Small intestine (tissue), 7 donors: ENCODE measurements around the gene ADAMTS2. TPM values are rescaled to one million over a fixed set of nuclear protein-coding genes. Genes with fewer than 3 reads are reported as not detected.

ENCODE experiments used
- DNase-seq, 2 donors: peaks; one replicate each; pipeline versions ENCODE4 v3.0.0 to v3.0.0-alpha.2; 2013
- FAIRE-seq: peaks from 2 replicates; lab custom pipeline; 2012; peaks lifted over from hg19 to GRCh38; lab: Jason Lieb, UNC
- H3K27ac ChIP-seq, 3 donors: one replicate each; pipeline ENCODE4 v1.5.1; 2013; ENCODE audit warnings: low read length in 2 of 3, mild to moderate bottlenecking in 2 of 3, control low read depth in 1 of 3, inconsistent platforms in 1 of 3, low read depth in 1 of 3, moderate library complexity in 1 of 3
- H3K27me3 ChIP-seq, 3 donors: one replicate each; pipeline ENCODE4 v1.6.1; 2013; ENCODE audit warnings: low read length in 3 of 3, inconsistent platforms in 1 of 3; ENCODE audit not compliant: control insufficient read depth in 3 of 3, insufficient read depth in 3 of 3
- H3K36me3 ChIP-seq, 3 donors: one replicate each; pipeline ENCODE4 v1.6.1; 2013; ENCODE audit warnings: low read length in 3 of 3, inconsistent platforms in 1 of 3, low read depth in 1 of 3, mild to moderate bottlenecking in 1 of 3, moderate library complexity in 1 of 3; ENCODE audit not compliant: control insufficient read depth in 3 of 3, insufficient read depth in 2 of 3
- H3K4me1 ChIP-seq, 3 donors: one replicate each; pipeline ENCODE4 v1.6.1; 2013; ENCODE audit warnings: low read length in 2 of 3, inconsistent platforms in 1 of 3, low read depth in 1 of 3, mild to moderate bottlenecking in 1 of 3, moderate library complexity in 1 of 3; ENCODE audit not compliant: control insufficient read depth in 3 of 3, insufficient read depth in 2 of 3
- H3K4me3 ChIP-seq, 3 donors: one replicate each; pipeline ENCODE4 v1.5.1; 2013; ENCODE audit warnings: low read length in 3 of 3, control low read depth in 1 of 3, inconsistent platforms in 1 of 3, low read depth in 1 of 3, mild to moderate bottlenecking in 1 of 3, moderate library complexity in 1 of 3
- H3K9me3 ChIP-seq, 2 donors: one replicate each; pipeline ENCODE4 v1.6.1; 2013; ENCODE audit warnings: low read depth in 1 of 2, low read length in 1 of 2; ENCODE audit not compliant: control insufficient read depth in 2 of 2, insufficient read depth in 1 of 2
- WGBS, 3 donors: extraction: QIAGEN DNeasy Blood & Tissue Kit; methylation state at CpG; one replicate each; pipeline ENCODE4 v1.1.7; 2013; 5-methylcytosine and 5-hydroxymethylcytosine counted together
- polyA plus RNA-seq, 4 donors: library from polyadenylated mRNA; stranded (reverse) in 3 of 4; unstranded in 1 of 4; fragments of 200-250 nt in 3 of 4; fragments of 120-200 nt in 1 of 4; gene quantifications; one replicate each; pipeline versions ENCODE4 v1.2.1 to v1.2.3, GENCODE V29; 2013
- donor health status: healthy with polysubstance abuse.
- donor health status: control.
- donor health status: control.
- donor health status: Bipolar disorder and iron deficiency.
- donor health status: healthy.

The ADAMTS2 gene
- polyA plus RNA-seq, 4 donors: 0.22 to 6.3 (median 2.4) TPM

DNA sequence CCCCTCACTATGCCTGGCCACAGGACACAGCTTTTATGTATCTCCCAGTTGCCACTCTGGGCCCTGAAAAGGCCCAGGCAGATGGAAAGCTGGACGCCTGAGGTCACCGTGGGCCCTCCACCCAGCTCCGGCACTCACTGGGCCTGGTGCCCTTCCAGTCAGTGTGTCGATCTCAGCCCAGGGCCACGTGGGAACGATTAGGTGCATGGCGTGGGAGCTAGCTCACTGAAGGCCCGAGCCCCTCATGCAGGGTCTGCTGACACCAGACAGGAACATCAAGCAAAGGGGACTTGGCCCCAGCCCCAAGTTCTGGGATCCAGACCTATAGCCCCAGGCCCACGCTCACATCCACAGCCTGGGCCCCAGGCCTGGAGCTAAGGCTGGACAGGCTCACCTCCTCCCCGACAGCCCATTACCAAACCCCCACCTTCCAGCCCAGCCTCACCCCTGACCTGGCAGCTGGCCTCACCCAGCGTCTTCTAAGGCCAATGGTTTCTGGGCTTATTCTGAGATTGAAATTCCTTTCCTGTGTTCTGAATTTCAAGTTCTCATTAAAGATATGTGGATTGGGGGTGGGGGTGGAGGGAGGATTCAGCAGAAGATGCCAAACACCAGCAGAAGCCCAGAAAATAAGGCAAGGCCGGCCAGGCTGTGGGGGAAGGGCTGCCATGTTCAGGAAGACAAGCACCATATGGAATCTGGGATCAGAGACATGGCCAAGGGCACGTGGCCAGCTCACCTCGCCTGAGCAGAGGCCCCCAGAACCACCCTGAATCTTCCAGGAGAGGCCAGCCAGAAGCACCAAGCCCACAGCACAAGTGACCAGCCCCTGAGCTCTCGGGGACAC is 74.5 kb downstream of the ADAMTS2 start:
- Histone ChIP-seq H3K4me1 (peaks cover 0 to 7% (median 0%) of the 10 kb centered on the region in 3 donors), H3K9me3 (no peaks in the 10 kb centered on the region), H3K27me3 (no peaks in the 10 kb centered on the region), H3K27ac (peak overlapping the region in 1 of 3 donors; percentile 29), H3K36me3 (peaks cover 0 to 4% (median 0%) of the 10 kb centered on the region in 3 donors), H3K4me3 (no peak overlapping the region)
- DNase-seq: no peak
- whole genome bisulfite sequencing, 3 donors: 67 to 71% (median 68%) methylated on average over 15 of the region's 15 CpGs
- FAIRE-seq: no peak

DNA sequence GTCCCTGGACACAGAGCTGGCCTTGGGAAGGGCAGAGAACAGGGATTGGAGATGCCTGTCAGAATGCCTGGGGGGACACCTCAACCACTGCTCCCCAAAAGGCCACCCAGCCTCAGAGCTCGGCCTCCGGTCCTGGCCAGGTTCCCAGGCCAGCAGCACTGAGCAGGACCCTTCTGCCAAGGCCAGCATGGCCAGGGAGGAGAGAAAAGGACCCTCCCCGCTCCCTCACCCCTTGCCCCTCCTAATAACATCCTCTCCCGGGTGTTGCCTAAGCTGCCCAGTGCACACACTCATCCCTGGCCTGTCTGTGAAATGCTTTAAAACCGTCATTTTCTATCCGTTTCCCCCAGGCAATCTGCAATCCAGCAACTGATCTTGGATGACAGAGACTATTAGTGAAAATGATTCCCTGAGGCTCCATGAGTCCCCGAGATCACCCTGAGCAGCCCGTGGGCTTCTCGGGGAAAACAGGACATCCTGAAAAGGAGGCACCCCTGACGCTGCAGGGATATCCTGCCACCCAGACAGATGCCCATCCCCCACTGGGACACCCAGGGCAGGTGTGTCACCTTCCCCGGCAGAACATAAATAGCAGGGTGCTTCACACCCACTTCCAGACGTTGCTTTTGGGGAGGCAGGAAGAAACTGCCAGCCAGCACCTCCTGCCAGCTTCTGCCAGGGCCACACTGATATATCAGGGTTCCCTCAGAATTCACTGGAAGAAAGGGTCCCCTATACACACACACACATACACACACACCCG is 75.3 kb downstream of the ADAMTS2 start:
- DNase-seq: no peak
- peak overlapping the region in 1 of 3 donors; percentile 29 for H3K27ac ChIP-seq
- no peak for FAIRE-seq
- no peaks in the 10 kb centered on the region for H3K27me3 ChIP-seq
- H3K36me3 ChIP-seq: peaks cover 0 to 4% (median 0%) of the 10 kb centered on the region in 3 donors
- H3K4me1 ChIP-seq: peaks cover 0 to 8% (median 0%) of the 10 kb centered on the region in 3 donors
- H3K9me3 ChIP-seq: no peaks in the 10 kb centered on the region
- no peak overlapping the region for H3K4me3 ChIP-seq
- WGBS, 3 donors: 62 to 75% (median 74%) methylated on average over 12 to 13 of the region's 13 CpGs

DNA sequence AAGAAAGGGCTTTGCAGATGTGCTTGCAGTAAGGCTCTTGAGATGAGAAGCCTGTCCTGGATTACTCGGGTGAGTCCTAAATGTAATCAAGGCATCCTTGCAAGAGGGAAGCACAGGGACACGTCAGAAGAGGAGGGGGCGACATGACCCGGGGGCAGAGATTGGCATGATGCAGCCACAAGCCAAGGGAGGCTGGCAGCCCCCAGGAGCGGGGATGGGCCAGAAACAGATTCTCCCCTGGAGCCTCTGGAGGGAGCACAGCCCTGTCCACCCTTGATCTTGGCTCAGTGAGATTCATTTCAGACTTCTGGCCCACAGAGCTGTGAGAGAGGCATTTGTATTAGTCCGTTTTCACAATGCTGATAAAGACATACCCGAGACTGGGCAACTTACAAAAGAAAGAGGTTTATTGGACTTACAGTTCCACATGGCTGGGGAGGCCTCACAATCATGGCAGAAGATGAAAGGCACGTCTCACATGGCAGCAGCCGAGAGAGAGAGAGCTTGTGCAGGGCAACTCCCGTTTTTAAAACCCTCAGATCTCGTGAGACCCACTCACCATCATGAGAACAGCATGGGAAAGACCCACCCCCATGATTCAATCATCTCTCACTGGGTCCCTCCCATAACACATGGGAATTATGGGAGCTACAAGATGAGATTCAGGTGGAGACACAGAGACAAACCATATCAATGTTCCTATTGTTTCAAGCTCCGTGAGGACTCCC is 76.1 kb downstream of the ADAMTS2 start:
- 71 to 80% (median 72%) methylated on average over 12 of the region's 12 CpGs for WGBS, 3 donors
- Histone ChIP-seq H3K36me3 (peaks cover 0 to 4% (median 0%) of the 10 kb centered on the region in 3 donors), H3K27me3 (no peaks in the 10 kb centered on the region), H3K4me3 (no peak overlapping the region), H3K4me1 (peaks cover 0 to 8% (median 0%) of the 10 kb centered on the region in 3 donors), H3K27ac (no peak overlapping the region), H3K9me3 (no peaks in the 10 kb centered on the region)
- FAIRE-seq (no peak), DNase-seq (no peak)

DNA sequence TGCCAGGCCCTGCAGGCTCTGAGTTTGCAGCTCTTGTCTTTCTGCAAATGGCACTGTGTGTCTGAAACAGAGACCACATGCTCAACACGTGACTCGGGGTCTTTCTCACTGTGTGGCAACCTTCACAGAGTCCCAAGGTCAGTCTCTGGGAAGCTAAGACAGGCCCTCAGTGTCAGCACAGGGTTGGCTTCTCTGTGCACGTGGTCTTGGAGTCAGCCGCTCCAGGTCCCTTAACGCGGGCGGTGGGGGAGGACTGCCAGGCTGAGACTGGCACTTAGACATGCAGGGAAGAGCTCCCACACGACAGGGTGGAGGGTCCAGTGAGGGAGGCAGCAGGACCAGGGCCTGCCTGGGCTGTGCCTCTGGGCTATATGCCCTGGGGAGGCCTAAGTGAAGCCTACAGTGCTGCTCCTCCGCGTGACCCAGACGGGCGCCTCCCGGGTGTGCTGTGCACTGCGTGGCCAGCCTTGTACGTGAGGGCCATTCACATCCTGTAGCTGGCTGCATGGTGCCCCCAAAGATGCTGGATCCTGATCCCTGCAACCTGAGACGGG is 76.8 kb downstream of the ADAMTS2 start:
- Histone ChIP-seq H3K36me3 (peaks cover 0 to 4% (median 0%) of the 10 kb centered on the region in 3 donors), H3K27me3 (no peaks in the 10 kb centered on the region), H3K4me1 (peaks cover 0 to 8% (median 0%) of the 10 kb centered on the region in 3 donors), H3K9me3 (no peaks in the 10 kb centered on the region), H3K4me3 (no peak overlapping the region), H3K27ac (no peak overlapping the region)
- 75 to 82% (median 81%) methylated on average over 15 to 16 of the region's 16 CpGs for WGBS, 3 donors
- FAIRE-seq (no peak), DNase-seq (no peak)

DNA sequence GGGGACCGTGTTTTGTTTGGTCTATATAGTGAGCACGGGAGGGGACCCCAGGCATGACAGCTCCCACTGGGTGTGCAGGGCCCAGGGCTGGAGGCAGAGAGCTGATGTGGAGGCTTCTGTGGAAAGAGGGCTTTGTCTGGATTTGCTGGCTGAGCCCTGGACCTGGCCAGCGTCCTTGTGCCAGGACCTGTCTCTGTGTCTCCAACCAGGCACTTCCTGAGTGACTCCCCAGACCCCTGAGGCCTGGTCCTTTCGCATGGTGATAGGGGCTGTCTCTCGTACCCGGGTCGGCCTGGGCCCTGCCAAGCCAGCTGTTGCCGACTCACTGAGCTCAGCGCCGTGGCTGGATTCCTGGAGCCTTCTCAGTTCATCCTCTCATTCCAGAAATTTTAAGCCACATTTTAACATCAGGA is 77.6 kb downstream of the ADAMTS2 start:
- no peak for FAIRE-seq
- no peaks in the 10 kb centered on the region for H3K9me3 ChIP-seq
- no peaks in the 10 kb centered on the region for H3K27me3 ChIP-seq
- peaks cover 0 to 4% (median 0%) of the 10 kb centered on the region in 3 donors for H3K36me3 ChIP-seq
- no peak overlapping the region for H3K4me3 ChIP-seq
- WGBS, 3 donors: 73 to 84% (median 77%) methylated on average over 10 of the region's 10 CpGs
- H3K27ac ChIP-seq: no peak overlapping the region
- H3K4me1 ChIP-seq: peaks cover 0 to 8% (median 0%) of the 10 kb centered on the region in 3 donors
- DNase-seq: no peak

DNA sequence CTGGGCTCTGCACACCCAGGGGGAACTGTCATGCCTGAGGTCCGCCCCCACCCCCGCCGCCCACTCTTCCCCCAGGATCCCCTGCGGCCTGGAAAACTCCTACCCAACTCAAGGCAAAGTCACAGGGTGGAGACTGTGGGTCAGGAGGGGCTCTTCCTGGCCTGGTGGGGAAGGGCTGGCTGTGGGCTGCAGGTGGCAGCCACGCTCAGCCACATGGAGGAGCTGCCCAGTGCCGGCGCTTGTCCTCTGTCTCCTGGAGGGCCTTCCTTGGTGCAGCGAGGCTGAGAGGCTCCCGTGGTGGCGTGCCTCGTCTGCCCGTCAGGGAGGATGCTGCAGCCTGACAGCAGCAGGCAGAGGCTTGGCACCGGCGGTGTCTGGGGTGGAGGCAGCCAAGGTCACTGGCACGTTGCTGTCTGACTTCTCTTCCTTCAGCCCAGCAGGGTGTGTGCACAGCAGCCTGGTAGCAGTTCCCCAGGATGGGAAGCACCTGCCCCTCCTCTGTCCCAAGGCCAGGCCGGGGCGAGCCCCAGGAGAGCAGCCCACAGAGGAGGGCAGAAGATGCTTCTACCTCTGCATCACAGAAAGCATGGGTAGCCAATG is 78.1 kb downstream of the ADAMTS2 start:
- H3K27me3 ChIP-seq: no peaks in the 10 kb centered on the region
- no peak overlapping the region for H3K4me3 ChIP-seq
- peaks cover 0 to 8% (median 0%) of the 10 kb centered on the region in 3 donors for H3K4me1 ChIP-seq
- H3K27ac ChIP-seq: no peak overlapping the region
- 56 to 74% (median 69%) methylated on average over 17 of the region's 17 CpGs for WGBS, 3 donors
- peaks cover 0 to 4% (median 0%) of the 10 kb centered on the region in 3 donors for H3K36me3 ChIP-seq
- no peaks in the 10 kb centered on the region for H3K9me3 ChIP-seq
- no peak for DNase-seq
- FAIRE-seq: no peak

DNA sequence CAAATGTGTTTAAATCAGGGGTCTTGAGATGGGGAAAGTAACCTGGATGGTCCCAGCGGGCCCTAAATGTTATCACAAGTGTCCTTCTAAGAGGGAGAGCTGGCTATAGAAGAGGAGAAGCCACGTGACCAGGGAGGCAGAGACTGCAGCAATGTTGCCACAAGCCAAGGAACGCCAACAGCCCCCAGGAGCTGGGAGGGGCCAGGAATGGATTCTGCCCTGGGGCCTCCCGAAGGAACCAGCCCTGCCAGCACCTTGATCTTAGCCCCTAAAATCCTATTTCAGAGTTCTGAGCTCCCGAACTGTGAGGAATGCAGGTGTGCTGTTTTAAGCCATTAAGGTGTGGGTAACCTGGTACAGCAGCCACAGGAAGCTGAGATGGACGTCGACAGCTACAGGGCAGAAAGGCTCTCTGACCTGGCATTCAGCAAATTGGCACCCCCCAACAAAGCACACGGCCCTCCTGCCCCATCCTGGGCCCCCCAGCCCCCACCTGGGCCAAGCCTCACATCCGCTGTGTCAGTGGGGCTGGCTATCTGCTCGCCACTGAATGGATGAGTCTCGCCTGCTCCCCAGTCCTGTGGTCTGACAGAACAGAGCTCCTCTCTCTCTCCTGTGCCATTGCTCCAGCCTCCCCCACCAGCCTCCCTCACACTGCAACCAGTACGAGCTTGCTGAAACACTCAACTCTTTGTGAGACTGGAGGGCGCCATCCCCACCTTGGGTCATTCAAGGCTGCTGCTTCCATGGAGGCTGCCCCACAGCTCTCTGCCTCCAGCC is 78.8 kb downstream of the ADAMTS2 start:
- peaks cover 0 to 3% (median 0%) of the 10 kb centered on the region in 3 donors for H3K36me3 ChIP-seq
- no peak for FAIRE-seq
- no peak for DNase-seq
- H3K9me3 ChIP-seq: no peaks in the 10 kb centered on the region
- whole genome bisulfite sequencing, 3 donors: 59 to 72% (median 60%) methylated on average over 13 of the region's 13 CpGs
- H3K4me1 ChIP-seq: peaks cover 0 to 8% (median 0%) of the 10 kb centered on the region in 3 donors
- H3K4me3 ChIP-seq: no peak overlapping the region
- H3K27ac ChIP-seq: peak overlapping the region in 1 of 3 donors; percentile 55
- no peaks in the 10 kb centered on the region for H3K27me3 ChIP-seq
